Activated CD8-positive, alpha-beta memory T cell treated with anti-CD3 and anti-CD28 coated beads, Interleukin-2, amount 50 U/mL, for 1 hour (primary cell): ENCODE results near the gene ACTL6B.

Experiments used
- DNase-seq: peaks from one replicate; pipeline ENCODE4 v3.0.0-alpha.2; 2020; ENCODE audit errors: extremely low read depth

The ACTL6B gene

DNA sequence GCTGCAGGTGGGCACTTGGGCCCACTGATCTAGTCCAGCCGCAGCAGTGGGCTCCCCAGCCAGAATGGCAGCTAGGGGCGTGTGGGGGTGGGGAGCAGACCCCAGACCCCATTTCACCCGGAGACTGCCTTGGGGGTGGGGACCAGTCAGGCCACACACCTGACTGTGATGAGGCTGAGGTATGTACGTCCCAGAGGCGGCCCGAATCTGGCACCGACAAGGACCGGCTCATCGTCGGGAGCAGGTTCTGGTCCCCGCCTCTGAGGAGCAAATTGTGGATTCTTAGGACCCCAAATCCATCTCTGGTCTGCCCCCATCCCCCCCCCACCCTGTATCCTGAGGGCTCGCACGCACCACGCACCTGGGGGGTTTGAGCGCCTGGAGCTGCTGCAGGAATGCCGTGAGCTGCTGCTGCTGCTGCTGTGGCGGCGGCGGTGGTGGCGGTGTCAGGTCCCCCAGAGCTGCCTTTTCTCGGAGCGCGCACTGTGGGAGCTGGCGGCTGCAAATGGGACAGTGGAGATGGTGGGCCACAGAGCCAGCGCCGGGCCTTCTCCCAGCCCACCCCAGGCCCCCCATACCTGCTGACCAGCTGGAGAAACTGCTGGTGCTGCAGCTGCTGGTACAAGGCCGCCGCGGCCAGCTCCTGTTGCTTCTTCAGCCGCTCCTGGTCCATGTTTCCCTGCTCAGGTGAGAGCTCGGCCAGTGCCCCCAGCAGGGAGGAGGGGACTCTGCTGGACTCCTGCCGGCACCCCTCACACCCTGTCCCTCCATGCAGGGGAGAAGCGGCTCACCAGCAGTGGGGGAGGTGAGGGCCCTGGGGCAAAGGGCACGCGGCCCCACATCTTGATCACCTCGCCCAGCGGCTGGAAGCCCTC is 27.6 kb upstream of the ACTL6B start:
- no peak for DNase-seq

DNA sequence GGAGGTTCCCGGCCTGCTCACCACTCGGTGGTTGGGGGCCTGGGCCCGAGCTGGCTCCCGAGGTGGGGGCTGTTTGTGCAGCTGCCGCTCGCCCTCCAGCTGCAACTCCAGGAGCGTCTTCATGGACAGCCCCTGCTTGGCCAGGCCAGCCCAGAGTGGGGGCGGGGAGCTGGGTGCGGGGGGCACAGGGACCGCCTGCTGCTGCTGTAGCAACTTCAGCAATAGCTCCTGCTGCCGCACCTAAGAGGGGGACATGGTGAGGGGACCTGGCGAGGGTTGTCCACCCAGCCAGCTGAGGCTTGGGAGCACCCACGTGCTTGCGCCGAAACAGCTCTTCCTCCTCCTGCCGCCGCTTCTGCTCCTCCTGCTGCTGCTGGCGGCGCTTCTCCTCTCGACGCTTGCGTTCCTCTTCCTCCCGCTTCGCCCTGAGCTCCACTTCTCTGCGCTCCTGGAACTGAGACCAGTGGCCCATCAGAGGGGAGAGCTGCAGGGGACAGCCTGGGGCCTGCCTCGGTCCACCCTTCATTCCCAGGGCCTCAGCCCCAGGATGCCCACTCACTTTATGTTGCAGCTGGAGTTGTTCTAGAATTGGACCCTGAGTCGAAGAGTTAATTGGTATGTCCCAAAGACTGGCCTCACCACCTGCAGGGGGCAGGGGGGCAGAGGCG is 26.9 kb upstream of the ACTL6B start:
- DNase-seq = no peak

- no peak for DNase-seq
Observed at GRCh38 chr7:100682228-100682741, 26.0 kb upstream of the ACTL6B start.

GRCh38 chr7:100681491-100682227 is 25.4 kb upstream of the ACTL6B start:
- DNase-seq = no peak

DNA sequence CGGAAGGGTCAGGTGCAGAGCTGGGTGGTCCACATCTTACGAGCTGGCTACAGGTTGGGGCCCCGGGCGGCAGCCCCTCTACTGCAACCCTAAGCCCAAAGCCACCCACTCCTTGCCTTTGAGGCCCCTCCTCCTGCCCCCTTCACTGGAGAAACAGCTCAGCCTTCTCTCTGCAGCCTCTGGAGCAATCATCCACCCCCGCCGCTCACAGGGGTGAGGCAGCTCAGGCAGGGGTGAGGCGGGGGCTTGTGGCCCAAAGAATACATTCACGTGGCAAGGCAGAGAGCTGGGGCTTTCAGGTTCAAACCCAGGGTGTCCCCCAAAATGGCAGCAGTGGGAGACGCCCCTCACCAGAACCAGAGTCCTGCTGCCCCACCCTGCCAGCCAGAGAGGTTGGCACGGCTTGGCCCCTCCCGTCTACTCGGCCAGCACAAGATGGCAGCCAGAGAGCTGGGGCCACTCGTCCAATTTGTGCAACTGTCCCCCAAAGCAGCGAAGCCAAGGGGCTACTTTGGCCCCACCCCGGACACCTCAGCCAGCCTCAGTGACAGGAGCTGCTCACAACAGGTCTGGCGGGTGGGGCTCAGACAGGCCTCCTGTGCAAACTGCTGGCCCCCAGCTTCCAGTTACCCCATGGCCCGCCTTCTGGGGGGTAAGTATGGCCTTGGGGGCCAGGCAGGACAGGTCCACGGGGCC is 24.5 kb upstream of the ACTL6B start:
- no peak for DNase-seq

DNA sequence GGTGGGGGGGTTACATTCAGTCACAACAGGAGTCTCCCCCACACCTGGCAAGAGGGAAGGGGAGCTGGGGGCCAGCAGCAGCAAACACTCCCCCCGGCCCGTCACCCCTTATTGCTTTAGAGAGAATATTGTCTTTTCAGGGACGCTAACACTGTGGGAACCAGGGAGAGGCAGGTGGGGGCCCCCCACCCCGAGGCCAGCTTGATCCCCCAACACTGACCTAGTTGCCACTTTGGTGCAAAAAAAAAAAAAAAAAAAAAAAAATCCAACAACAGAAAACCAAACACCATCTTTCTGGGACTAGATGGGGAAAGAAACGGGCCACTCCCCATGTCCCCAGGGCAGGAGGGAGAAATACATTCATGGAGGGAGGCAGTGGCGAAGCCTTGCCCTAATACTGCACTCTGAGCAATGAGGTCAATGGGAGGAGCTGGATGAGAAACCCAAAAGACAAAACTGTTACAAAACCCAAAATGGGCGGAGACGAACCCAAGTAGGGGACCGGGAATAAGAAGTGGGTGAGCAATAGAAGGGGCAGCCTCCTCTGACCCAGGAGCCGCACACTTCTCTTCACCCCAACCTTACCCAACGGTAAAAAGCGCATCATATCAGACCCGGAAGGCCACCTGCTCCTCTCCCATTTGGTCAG is 23.8 kb upstream of the ACTL6B start:
- DNase-seq = no peak

- DNase-seq = no peak
Observed at GRCh38 chr7:100679129-100679926, 23.1 kb upstream of the ACTL6B start.

DNA sequence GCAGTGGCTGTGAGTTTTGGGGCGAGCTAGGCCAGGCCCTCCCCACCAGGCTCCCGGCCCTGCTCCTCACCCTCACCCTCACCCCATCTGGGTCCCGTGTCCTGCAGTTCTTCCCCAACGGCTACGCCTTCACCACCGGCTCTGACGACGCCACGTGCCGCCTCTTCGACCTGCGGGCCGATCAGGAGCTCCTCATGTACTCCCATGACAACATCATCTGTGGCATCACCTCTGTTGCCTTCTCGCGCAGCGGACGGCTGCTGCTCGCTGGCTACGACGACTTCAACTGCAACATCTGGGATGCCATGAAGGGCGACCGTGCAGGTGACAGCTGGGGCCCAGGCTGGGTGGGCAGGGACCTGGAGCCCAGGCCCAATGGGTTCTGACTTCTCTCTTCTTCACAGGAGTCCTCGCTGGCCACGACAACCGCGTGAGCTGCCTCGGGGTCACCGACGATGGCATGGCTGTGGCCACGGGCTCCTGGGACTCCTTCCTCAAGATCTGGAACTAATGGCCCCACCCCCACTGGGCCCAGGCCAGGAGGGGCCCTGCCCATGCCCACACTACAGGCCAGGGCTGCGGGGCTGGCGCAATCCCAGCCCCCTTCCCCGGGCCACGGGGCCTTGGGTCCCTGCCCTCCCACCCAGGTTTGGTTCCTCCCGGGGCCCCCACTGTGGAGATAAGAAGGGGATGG is 22.2 kb upstream of the ACTL6B start:
- DNase-seq = no peak

DNA sequence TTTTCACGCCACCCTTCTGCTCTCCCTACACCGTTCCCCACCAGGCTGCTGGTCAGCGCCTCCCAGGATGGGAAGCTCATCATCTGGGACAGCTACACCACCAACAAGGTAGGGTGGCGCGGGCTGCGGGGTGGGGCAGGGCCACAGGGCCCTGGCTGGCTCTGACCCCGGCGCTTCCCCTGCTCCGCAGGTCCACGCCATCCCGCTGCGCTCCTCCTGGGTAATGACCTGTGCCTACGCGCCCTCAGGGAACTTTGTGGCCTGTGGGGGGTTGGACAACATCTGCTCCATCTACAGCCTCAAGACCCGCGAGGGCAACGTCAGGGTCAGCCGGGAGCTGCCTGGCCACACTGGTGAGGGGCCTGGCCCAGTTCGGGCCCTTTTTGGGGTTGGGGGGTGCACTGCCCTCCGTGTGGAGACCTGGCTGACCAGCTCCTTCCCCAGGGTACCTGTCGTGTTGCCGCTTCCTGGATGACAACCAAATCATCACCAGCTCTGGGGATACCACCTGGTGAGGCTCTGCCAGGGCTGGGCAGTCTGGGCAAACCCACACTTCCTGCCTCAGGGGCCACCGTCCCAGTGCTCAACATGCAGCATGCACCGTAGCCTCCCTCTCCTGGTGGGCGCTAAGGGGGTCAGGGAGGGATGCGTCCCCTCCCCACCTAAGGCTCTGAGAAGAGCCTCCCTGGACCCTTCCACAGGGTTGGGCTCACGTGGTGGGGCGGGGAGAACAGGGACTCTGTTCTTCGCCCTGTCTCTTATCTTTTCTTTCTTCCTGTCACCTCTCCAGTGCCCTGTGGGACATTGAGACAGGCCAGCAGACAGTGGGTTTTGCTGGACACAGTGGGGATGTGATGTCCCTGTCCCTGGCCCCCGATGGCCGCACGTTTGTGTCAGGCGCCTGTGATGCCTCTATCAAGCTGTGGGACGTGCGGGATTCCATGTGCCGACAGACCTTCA is 21.3 kb upstream of the ACTL6B start:
- DNase-seq = no peak

GRCh38 chr7:100676501-100677306 is 20.5 kb upstream of the ACTL6B start:
- DNase-seq = no peak

- DNase-seq = peak; percentile 92
Observed at GRCh38 chr7:100675581-100676350, 19.5 kb upstream of the ACTL6B start.

- DNase-seq = no peak
Observed at GRCh38 chr7:100675105-100675451, 18.8 kb upstream of the ACTL6B start.

DNA sequence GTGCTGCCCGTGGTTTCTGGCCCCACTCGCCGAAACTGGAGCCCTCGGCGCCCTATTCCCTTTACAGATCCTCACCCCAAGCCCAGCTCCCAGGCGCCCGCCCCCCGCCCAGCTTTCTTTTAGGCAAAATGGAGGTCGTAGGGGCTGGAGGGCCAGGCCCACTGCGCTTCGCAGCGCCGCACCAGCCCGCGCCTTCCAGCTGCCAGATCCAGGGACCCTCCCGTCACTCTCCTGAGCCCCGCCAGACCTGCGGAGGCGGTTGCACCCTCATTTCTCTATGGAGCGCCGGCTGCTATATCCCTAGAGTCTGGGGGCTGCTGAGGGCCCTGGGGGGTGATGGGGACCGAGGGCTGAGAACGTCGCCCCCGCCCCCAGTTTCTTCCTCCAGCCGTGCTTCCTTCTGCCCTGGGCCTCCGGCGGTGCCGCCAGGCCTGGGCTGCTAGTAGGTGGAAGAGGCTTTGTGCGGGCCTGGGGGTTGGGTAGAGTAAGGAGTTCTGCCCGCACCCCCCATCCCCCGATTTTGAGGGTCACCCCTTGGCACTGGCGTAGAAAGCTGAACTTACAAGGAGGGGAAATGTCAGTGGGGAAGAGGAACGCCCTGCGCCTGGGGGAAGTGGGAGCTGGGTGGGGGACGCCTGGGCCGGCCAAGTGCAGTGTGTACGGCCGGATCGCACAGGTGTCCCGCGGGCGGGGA is 18.3 kb upstream of the ACTL6B start:
- no peak for DNase-seq

DNA sequence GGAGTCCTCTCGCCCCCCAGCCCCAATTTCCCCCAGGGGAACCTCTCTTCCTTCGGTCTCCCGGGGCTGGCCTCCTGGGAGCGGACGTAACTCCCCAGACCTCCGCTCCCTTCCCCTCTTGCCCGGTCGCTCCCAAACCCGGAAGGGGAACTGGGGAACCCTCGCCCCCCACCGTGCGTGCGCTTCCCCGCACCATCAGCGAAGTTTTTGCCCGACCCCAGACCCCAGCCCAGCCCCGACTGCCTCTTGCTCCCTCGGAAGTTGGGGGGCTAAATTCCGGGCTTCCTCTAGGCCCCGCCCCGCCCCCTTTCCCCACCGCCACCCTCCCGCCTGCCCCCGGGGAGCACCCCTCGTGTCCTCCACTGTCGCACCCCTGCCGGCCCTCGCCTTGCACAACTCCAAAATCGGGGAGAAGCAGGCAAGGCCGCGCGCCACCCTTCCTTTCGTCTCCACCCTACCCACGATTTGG is 17.7 kb upstream of the ACTL6B start:
- no peak for DNase-seq

DNA sequence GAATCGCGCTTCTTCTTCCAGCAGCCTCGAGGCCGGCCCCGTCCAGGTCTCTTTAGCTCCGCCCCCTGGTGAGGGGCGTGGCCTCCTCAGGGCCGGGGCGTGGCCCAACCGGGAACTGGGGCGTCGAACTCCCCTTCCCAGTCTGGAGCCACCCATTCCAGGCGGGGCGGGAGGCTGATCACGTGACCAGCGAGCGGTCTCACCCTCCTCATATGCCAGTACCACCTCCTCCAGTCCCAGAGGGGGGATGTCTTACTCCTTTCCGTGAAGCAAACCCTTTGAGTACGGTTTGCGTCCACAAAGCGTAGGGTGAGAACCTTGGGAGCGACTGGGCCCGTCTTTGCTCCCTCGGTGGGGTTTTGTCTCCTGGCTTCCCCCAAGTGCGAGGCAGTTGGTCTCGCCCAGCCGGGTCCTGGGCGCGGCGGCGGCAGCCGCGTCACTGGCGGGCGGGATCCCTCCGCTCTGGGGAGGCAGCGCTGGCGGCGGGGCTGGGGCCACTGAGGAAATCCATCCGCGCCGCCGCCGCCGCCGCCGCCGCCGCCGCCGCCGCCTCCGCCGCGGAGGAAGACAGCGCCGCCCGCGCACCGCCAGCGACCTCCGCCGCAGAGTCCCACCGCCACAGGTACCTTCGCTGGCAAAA is 17.2 kb upstream of the ACTL6B start, which contains the start of gene GNB2:
TSS of gene GNB2 (plus strand) at position 439 of the 640 bp plus-strand sequence. CDS start 2,526 bp downstream, outside the sequence.
- peak; percentile 89 for DNase-seq
